GM12891 (cell line): ENCODE measurements around the gene MED13L.
A peak's percentile ranks its signal among the peaks of the same experiment; 100 is the strongest.

Experiments
- DNase-seq: peaks from one replicate; pipeline ENCODE4 v3.0.0; 2011; ENCODE audit warnings: low spot score; ENCODE audit not compliant: insufficient read length
- FAIRE-seq: peaks from 2 replicates; lab custom pipeline; 2011; peaks lifted over from hg19 to GRCh38; lab: Jason Lieb, UNC
- PAX5 ChIP-seq: IDR thresholded peaks from 2 replicates; pipeline ENCODE4 v1.6.1; 2011; ENCODE audit warnings: low read length, moderate library complexity, mild to moderate bottlenecking; ENCODE audit not compliant: insufficient read depth, severe bottlenecking
- POLR2A ChIP-seq: IDR thresholded peaks from 2 replicates; pipeline ENCODE4 v1.6.1; 2011; ENCODE audit warnings: low read depth, low read length, control low read depth
- POLR2AphosphoS5 ChIP-seq: IDR thresholded peaks from 2 replicates; pipeline ENCODE4 v1.6.1; 2011; ENCODE audit warnings: low read depth, low read length, control low read depth
- POU2F2 ChIP-seq: IDR thresholded peaks from 2 replicates; pipeline ENCODE4 v1.6.1; 2011; ENCODE audit warnings: low read depth, mild to moderate bottlenecking, control low read depth, low read length, moderate library complexity
- SPI1 ChIP-seq: IDR thresholded peaks from 2 replicates; pipeline ENCODE4 v1.6.1; 2011; ENCODE audit warnings: low read depth, low read length, control low read depth
- TAF1 ChIP-seq: IDR thresholded peaks from 2 replicates; pipeline ENCODE4 v1.6.1; 2011; ENCODE audit warnings: low read depth, low read length, control low read depth

Gene MED13L

DNA sequence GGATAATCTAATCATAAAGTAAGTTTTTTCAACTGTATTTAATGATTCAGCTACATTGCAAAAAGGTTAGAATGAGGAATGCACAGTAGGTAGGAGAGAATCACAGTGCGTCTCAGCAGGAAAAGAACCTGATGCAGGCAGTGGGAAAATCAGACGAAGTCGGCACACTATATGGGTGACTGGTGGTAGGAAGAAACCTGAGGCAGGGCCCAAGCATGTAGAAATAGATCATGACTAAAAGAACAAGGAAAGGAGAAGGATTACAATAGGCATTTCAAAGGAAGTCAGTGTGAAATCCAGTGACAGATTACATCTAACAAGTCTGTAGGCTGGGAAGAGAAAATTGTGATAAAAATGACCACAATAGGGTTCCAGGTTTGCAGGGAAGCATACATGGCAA is 267.0 kb downstream of the MED13L start:
- TF ChIP-seq POU2F2 = no peak
- no peak for TF ChIP-seq TAF1
- TF ChIP-seq POLR2A = no peak
- no peak for TF ChIP-seq SPI1
- no peak for TF ChIP-seq POLR2AphosphoS5
- TF ChIP-seq PAX5 = no peak
- DNase-seq = no peak
- no peak for FAIRE-seq

DNA sequence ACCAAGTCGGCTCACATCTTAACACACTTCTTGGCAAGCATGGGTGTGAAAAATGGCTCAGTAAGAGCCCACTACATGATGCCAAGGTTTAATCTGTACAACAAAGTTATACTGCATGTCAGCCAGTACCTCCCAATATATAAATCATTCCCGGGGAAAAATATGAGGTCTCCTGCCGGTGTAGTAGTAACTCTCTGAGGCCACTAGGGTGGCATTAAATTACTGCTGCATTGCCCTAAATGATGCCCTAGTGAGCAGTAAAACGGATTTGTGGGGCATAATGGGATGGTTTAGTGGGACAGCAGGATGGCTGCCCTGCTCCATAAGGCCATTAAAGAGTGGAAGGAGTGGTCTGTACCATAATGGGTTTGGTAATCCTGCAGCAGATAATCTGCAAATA is 267.7 kb downstream of the MED13L start:
- FAIRE-seq (no peak), DNase-seq (no peak)
- no peak for TF ChIP-seq POU2F2

DNA sequence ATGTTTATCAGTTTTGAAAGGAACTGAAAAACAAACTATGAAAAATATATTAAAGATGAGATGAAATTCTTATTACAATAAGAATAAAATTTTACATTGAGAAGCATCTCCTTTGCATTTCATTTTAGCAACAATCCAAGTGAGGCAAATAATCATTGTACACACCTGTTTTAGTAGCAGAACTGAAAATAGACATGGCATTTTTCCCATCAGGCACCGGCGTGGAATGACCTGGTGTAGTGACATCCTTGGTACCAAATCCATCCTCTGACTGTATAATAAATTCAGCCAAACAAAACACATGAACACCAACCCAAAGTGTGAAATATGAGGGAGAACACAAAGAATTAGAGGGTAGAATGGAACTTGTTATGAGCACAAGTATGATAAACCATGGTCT is 271.4 kb downstream of the MED13L start:
- DNase-seq = no peak
- FAIRE-seq = no peak
- TF ChIP-seq POU2F2 (no peak), SPI1 (no peak), PAX5 (no peak), POLR2A (no peak), TAF1 (no peak), POLR2AphosphoS5 (no peak)

DNA sequence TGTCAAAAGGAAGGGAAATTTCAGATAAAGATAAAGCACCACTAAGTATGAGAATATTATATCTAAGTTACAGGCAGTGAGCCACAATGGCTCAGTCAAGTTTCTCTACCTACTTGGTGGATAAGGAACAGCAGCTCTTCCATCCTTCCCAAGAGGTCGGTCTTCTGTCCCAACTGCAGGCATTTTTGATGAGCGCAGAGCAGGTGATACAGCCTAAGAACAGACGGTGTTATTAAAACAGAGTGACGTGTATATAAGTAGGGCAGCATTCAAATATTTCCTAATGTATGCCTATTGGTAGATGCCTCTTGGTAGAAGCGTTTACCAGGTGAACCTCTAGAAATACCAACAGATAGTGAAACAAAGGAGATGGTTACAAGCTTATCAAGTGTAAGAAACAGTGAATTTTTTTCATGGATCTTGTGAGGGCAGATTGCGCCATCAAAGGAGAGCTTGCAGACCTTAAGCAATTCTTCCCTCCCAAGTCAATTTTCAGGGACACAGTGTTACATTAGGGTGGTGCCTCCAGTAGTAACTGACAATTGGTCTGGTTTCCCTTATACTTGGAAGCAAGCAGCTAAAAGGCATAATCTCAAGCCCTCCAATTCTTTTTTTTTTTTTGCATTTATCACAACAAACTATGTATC is 274.5 kb downstream of the MED13L start:
- TF ChIP-seq TAF1 (no peak), POLR2A (no peak), PAX5 (no peak), SPI1 (no peak), POU2F2 (no peak), POLR2AphosphoS5 (no peak)

DNA sequence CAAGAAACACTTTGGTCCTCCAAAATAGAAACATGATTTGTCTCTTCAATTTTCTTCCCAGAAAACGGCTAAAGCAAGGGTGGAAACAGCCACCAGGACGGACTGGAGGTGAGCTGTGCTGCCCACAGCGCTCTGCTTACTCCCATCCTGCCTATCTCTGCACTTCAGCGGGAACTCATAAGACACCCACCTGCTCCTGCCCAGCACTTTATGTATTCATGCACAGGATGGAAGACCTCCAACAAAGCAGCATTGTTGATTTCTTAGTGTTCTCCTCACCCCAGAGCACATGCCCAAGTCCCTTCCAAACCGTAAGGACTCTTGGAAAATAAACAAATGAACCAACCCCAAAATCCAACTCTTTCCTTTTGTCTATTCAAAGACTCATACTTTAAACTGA is 277.2 kb downstream of the MED13L start:
- DNase-seq (no peak), FAIRE-seq (no peak)
- TF ChIP-seq POLR2A (no peak), POU2F2 (no peak), TAF1 (no peak), SPI1 (no peak), POLR2AphosphoS5 (no peak), PAX5 (no peak)

More for the DNA sequence above, 274.5 kb downstream of the MED13L start:
- DNase-seq = no peak
- FAIRE-seq = no peak

DNA sequence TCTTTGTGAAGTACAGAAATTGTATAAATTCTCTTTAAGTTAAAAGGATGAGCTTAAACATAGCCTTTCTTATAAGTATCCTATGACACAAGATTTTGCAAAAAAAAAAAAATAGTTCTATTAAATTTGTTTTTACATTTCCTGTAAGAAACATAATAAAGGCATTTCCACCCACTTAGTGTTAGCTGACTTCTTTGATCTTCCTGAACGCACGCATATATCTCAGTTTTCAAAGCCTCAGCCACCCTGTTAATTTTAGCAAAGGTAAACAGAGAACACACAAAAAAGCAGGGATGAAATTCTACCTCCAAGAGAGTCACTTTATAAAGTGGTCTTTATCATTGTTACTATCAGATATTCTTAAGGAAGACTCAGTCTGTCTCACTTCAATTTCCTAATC is 277.9 kb downstream of the MED13L start:
- TF ChIP-seq TAF1 (no peak), POLR2AphosphoS5 (no peak)
- DNase-seq (no peak), FAIRE-seq (no peak)

DNA sequence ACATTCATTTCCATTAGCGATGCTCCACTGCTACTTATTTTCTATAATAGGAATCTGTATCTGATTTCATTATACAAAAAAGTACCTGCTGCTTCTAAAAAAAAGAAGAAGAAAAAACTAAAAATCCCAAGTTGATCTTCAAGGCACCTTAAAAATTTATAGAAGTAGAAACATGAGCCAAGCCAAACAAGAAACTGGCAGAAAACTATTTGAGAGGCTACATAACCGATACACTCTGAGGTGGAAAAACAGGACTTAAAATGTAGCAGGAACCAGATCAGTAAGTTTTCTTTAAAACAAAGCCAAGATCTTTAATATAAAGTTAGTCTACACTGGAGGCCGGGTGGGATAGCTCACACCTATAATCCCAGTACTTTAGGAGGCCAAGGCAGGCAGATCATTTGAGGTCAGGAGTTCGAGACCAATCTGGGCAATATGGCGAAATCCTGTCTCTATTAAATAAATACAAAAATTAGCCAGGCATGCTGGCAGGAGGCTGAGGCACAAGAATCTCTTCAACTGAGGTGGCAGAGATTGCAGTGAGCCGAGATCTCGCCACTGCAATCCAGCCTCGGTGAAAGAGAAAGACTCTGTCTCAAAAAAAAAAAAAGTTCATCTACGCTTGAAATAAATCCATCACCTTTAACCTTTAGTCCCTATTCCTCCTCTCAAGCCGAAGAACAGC is 278.6 kb downstream of the MED13L start:
- no peak for DNase-seq
- FAIRE-seq = no peak
- TF ChIP-seq SPI1 (no peak), PAX5 (no peak), TAF1 (no peak), POLR2A (no peak), POU2F2 (no peak), POLR2AphosphoS5 (no peak)

DNA sequence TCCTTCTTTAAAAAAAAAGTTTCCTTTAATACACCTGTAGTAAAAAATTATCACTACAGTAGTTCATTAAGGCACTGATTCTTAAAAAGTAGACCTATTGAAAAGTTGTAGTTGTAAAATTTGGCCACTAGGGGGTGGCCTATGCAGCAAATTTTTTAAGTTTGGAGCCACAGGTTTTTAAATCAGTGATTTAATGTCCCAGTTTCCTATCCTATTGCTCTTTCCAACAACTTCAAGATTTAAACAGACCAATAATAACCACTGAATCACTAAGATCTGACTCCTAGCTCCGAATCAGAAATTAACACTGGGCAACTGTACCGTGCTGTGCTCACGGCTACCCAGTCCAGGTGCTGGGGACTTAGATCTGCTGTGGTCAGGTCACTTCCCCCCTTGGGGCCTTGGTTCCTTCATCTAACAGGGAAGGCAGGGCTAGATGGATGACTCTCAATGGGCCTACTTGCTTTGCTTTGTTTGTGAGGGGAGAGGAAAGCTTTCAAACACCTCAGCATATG is 279.3 kb downstream of the MED13L start:
- DNase-seq (no peak), FAIRE-seq (peak; percentile 33)
- TF ChIP-seq PAX5 (no peak), SPI1 (peak; percentile 65)

DNA sequence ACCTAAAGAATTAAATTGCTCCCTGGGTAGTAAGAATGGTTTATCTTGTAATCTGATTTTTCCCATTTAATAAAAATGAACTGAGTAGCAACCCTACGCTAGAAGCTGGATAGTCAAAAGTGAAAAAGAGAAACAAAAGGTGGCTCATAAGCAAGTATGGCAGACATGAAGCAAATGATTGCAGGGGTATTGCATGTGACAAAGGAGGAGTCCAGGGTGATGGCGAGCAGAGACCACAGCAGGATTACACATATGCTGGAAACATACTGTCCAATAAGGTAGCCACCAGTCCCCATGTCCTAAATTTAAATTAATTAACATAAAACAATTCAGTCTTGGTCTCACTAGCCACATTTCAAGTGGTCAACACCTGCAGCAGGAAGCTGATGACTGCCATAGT is 283.8 kb downstream of the MED13L start:
- TF ChIP-seq POLR2A = no peak
- no peak for TF ChIP-seq TAF1
- no peak for TF ChIP-seq POLR2AphosphoS5
- TF ChIP-seq POU2F2 = no peak
- TF ChIP-seq SPI1 = no peak
- TF ChIP-seq PAX5 = no peak
- DNase-seq (no peak), FAIRE-seq (no peak)

DNA sequence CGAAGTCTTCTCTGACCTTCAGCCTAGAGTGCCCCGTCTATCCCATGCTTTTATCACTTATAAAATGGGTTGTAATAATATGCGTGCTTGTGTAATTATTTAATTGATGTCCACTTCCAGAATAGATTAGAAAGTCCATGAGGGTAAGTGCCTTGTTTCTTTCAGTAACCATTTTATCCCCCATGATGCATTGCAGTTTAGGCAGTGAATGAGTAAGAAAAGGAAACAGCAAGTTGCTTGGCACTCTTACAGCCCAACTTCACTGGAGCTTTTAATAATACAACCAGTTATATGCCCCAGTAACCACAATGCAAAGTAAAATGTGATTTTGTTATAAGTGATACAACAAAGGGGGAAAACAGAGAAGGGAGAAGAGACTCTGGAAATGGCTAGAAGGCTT is 287.3 kb downstream of the MED13L start:
- no peak for TF ChIP-seq POLR2A
- TF ChIP-seq TAF1 = no peak
- TF ChIP-seq POLR2AphosphoS5 = no peak
- no peak for TF ChIP-seq POU2F2
- TF ChIP-seq PAX5 = no peak
- no peak for TF ChIP-seq SPI1
- DNase-seq (no peak), FAIRE-seq (no peak)
